ENCODE data around the gene RHOBTB3.
A peak's percentile ranks its signal among the peaks of the same experiment; 100 is the strongest.
"Not testable (repeated sequence)": the region's sequence is repeated elsewhere in the genome, so short reads cannot be mapped to it uniquely, and the experiment has no call there.

RHOBTB3 gene, protein sequence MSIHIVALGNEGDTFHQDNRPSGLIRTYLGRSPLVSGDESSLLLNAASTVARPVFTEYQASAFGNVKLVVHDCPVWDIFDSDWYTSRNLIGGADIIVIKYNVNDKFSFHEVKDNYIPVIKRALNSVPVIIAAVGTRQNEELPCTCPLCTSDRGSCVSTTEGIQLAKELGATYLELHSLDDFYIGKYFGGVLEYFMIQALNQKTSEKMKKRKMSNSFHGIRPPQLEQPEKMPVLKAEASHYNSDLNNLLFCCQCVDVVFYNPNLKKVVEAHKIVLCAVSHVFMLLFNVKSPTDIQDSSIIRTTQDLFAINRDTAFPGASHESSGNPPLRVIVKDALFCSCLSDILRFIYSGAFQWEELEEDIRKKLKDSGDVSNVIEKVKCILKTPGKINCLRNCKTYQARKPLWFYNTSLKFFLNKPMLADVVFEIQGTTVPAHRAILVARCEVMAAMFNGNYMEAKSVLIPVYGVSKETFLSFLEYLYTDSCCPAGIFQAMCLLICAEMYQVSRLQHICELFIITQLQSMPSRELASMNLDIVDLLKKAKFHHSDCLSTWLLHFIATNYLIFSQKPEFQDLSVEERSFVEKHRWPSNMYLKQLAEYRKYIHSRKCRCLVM

DNA sequence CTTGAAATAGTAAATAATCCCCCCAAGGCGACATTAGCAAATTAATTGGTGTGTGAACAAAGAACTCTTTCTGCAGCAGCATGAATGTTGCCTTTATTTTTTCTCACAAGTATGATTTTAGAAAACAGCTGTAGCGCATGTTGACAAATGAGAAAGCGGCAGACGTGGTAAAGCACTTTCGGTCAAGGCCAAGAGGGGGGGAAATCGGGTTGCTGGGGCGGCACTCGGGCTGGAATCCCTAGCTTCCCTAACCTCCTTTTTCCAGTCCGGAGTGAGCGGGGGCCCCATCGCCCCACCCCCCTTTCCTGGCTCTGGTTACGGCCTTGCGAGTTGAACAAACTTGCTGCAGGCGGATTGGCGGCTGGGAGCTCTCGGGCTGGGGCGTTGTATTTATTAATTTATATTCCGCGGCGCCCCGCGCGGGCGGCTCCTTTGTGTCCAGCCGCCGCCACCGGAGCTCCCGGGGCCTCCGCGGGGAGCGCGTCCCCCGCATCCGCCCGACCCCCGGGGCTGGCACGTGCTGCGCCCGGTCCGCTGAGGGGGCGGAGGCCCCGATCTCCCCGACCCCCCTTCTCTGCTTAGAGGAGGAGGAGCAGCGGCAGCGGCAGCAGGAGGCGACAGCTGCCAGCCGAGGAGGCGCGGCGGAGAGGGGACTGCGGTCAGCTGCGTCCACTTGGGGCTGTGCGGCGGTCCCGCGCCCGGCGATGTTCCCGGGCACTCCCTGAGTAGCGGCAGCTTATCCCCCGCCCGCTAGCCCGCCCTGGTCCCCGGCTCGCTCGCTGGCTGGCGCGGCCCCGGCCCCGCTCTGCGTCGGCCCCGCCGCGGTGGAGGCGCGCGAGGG, at the start of gene RHOBTB3:
RHOBTB3 (plus strand) TSS at position 607 of the 841 bp plus-strand sequence. CDS start 347 bp downstream, outside the sequence.
- DNase-seq (ENCODE audit: low spot score) = peak; percentile 69

DNA sequence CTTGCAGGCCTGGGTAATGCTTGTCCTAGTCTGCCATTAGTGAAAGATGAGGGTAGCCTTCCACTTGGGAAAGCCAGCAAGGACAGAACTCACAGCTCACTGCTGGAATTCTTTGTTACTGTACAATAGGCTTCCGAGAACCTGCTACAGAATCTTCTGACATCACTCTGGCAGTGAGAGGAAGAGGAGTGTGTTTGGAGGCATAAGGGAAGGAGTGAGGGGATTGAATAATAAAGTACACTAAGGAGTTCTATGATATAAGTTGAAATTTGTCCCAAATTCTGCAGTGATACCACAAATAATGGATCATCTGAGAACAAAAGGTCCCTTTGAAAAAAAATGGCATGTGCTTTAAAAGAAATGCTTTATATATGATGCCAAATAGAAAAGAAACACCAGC, 48.2 kb upstream of the RHOBTB3 start, which contains the start of gene SPATA9:
SPATA9 (minus strand) TSS at position 101 of the 400 bp plus-strand sequence. CDS start 137 bp downstream, outside the sequence.
- no peak for DNase-seq (ENCODE audit: low spot score)

DNA sequence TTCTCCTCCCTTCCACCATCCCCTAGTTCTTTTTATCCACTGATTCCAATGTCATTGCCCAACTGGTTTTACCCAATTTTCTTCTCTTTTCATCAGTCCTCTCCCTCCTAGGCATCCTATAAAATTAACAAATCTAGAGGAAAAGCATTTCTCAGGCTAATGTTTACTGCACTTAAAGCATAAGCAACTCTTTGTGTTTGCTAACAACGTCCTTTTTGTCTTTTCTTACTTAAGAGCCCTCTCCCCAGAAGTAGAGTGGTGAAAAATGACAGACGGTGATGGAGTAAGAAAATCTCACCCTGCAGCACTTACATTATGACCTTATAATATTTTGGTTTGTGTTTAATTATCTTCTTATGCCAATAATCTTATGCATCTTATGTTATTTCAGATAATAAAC, 46.8 kb upstream of the RHOBTB3 start:
- no peak for DNase-seq (ENCODE audit: low spot score)

DNA sequence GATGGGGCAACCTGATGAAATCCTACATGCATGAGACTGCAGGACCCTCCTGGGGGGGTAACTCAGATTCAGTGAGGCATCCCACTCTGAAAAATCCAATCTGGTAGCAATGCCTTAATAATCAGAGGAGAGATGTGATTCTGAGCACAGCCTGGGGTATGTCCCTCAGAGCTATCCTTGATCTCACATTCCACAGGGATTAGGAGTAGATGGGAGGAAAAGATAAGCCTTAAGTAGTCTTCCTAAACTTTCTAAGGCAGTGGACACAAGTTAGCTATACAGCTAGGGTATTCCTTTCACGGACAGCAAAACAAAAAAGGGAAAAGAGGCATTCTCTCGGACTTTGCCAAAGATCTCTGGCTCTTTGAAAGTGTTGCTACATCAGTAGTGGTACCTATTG, 44.5 kb upstream of the RHOBTB3 start:
- DNase-seq (ENCODE audit: low spot score) = no peak

DNA sequence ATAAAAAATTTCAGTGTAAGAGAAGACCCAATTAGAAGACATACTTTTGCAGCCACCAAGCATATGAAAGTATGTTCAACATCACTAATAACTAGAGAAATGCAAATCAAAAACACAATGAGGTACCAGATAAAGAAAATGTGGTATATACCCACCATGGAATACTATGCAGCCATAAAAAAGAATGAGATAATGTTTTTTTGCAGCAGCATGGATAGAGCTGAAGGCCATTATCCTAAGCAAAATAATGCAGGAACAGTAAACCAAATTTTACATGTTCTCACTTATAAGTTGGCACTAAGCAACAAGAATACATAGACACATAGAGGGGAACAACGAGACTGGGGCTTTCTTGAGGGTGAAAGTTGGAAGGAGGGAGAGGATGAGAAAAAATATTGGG, 41.5 kb upstream of the RHOBTB3 start:
- no peak for DNase-seq (ENCODE audit: low spot score)

DNA sequence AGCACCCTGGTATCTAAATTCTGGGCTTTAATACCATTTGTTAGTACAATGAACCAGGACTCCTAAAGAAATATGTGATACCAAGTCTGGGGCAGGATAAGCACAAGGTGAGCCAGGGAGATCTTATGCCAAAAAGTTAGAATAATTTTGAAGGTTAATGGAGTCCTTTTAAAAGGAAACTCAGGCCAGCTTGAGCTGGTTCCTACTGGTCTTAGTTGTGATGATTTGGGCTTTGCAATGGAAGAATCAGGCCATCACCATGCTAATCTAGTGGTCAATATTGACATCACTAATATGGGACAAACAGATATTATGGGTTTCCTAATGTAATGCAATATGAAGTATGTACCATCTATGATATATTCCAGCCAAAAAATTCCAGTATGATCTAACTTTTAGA, 40.8 kb upstream of the RHOBTB3 start:
- DNase-seq (ENCODE audit: low spot score) = no peak

DNA sequence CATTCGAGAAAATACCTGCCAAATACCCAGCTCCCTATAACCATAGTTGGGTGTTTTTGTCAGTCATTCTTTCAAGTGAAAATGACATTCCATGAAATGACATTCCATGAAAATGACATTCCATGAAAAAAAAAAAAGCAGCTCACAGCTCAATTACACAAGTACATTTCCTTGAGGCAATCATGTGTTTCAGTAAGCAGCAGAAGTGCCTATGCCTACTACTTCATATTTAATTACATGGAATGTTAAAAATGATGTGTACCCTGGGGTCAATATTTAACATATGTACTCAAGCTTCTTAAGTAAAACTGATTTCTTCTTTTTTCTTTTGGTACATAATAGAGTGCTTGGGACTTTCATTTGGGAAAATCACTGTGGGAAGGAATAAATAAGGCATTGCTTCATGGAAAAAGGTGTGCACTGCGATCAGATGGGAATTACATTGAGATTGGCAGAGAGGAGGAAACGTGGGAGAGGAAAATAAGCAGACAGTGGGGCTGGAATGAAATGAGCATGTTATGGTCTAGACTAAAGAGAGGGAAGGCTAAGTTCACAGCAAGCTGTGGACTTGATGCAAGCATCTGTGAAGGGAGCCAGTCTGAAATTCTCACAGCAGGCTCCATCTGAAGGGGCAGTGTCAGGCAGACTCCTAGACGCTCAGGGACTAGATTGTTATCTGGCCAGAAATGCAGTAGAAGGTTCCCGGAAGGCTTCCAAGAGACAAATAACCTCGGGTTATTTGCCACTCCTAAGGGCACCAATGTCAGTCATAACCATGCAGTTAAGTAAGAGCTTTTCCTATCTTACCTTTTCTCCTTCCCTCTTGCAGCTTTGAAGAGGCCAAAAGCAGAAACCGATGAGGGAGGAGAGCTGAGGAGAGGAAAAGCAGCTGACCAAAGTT, 33.1 kb upstream of the RHOBTB3 start:
- no peak for DNase-seq (ENCODE audit: low spot score)

DNA sequence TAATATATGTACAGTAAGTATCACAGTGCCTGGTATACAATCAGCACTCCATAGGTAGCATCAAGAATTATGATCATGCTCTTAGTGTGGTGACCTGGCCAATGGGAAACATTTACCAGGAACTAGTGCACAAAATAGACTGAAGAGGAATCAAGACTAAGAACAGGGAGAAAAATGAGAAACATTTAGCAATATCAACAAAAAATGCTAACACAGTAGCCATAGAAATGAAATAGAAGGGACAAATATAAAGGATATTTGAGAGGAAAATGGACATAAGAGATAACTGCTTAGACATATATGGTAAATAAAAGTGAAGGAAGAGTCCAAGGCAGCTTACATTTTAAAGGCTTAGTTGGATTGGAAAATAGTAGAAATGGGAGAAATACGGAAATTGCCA, 31.8 kb upstream of the RHOBTB3 start:
- DNase-seq (ENCODE audit: low spot score) = no peak

DNA sequence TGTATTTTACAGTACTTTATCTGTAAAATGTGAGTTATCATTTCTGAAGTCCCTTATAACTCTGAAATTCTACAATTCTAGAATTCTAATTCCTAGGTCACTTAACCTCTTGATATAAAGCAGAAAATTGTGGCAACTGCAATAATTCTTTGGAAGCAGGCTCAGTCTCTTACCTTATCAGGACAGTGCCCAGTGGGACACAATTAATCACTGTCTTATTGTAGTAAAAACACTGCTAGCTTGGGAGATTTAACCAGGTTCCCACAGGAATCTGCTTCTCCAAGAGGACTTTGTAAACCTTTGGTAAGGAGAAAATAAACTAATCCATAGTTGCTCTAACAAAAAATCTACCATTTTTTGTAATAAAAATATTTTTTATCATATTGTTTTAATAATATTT, 30.1 kb upstream of the RHOBTB3 start:
- DNase-seq (ENCODE audit: low spot score) = no peak

DNA sequence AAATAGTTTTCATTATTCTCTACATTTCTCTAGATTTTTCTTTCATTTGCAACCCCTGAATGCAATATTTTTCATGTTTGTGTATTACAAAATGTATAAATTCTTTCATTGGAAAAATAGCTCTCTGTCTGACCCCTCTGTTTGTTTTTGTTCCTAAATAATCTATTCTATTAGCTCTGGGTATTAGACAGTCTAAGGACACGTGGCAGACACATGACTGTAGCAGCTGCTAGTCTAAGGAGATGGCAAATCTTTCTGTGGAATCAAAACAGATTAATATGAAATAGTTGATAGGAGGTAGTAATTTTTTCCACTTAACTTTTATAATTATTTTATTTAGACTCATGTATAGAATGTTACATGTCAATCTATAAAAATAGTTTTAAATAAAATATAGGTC, 27.0 kb upstream of the RHOBTB3 start:
- no peak for DNase-seq (ENCODE audit: low spot score)

DNA sequence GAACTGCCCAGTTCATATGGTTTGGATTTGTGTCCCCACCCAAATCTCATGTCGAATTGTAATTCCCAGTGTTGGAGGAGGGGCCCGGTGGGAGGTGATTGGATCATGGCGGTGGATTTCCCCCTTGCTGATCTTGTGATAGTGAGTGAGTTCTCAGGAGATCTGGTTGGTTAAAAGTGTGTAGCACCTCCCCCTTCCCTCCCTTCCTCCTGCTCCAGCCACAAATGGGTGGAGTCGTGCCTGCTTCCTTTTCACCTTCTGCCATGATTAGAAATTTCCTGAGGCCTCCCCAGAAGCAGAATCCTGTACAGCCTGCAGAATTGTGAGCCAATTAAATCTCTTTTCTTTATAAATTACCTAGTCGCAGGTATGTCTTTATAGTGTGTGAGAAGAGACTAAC, 24.9 kb upstream of the RHOBTB3 start:
- not testable (repeated sequence) for DNase-seq (ENCODE audit: low spot score)

DNA sequence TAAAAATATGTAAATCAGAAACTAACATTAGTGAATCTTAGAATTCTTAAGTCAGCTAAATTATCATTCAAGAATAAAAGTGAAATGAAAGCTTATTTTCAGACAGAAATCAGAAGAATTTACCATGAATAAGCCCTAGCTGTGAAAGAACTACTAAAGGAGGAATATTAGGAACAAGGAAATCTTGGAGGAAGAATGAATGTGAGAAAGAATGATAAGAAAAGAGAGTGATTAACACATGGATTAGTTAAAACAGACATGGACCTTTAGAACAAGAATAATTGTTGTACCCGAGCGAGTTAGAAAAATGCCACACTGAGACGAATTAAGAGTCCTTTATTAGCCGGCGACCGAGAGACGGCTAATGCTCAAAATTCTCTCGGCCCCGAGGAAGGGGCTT, 24.1 kb upstream of the RHOBTB3 start:
- DNase-seq (ENCODE audit: low spot score) = no peak

DNA sequence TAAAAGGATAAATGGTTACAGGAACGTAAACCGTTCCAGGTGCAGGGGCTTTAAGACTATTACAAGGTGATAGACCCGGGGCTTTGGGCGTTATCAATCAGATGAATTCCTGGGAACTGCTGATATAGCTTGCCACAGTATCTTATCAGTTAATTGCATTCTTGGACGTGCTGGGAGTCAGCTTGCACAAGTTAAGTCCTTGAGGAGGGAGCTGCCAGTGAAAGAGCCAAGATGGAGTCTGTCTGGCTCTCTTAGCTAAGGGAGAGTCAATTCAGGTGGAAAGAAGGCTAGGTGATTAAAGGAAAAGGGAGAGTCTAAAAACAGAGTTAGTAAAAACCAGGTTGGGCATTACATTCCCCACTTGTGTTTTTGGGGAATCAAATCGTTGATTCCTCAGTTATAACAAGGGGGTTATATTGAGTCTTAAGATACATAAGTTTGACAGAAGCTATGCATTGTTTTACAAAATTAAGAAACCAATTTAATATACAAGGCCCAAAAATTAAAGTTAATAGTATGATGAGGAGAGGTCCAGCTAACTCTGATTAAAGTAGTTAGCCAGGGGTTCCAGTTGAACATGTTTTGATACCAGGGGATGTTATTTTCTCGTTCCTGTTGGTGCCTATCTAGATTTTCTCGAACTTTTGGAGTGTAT, 23.5 kb upstream of the RHOBTB3 start:
- DNase-seq (ENCODE audit: low spot score) = not testable (repeated sequence)

DNA sequence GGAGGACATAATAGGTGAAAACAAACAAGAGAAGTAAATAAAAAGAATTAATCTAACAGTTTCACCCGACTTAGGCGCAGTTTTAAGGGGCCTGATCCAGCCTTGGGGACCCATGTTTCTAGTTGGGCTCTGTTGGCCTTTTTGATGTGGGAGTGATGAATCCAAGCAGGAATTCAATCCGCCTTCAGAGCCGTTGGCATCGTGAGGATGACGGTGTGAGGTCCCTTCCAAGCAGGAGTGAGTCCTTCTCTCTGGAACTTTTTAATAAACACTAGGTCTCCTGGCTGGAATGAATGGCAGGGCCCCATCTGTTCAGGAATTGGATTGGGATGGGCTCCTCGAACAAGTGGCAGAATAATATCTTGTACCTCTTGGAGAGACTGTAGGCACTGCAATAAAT, 22.3 kb upstream of the RHOBTB3 start:
- no peak for DNase-seq (ENCODE audit: low spot score)

DNA sequence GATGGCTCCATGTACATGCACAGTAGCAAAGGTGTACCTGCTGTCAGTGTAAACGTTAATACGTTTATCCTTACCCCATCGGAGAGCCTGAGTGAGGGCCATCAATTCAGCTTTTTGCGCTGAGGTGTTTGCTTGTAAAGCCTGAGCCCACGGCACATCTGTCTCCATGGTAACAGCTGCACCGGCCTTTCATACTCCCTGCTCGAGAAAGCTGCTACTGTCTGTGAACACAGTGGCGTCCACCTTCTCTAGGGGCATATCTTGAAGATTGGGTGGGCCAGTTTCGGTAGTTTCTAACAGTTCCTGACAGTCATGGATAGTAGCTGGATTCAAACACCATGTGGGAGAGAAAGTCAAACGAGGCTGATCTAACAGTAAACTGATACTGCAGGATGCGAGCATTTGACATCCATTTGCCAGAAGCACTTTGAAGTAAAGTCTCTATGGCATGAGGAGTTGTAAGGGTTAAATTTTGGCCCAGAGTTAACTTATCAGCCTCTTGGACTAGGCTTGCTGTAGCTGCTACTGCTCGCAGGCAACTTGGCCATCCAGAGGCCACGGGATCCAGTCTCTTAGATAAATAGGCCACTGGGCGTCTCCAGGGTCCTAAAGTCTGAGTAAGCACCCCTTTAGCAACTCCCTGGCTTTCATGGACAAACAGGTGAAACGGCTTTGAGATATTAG, 21.0 kb upstream of the RHOBTB3 start:
- peak; percentile 21 for DNase-seq (ENCODE audit: low spot score)

DNA sequence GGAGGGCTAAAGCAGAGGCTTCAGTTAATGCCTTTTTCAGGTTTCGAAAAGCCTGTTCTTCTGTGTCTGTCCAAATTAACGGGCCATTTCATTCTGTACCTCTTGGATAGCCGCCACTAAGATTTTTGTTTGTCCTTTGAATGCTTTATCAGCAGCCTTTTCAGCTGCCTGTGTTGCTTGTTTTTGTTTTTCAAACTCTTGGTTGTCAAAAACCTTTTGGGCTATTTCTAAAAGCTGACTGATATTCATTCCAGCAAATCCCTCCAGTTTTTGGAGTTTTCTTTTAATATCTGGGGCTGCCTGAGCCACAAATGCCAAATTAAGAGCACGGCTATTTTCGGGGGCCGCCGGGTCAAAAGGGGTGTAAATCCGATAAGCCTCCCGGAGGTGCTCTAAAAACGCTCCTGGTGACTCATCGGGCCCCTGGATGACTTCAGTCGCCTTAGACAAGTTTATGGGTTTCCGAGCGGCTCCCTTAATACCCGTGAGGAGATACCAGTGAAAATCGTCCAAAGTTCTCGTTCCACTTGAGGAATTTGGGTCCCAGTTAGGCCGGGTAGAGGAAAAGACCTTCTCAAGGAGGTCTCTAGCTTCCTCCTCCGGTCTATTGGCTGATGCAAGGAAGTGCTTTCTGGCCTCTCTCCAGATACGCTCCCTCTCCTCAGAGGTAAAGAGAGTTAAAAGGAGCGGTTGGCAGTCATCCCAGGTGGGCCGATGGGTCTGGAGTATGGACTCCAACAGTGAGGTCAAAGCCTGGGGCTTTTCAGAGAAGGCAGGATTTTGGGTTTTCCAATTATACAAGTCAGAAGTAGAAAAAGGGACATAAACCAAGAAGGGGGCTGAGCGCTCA, 20.3 kb upstream of the RHOBTB3 start:
- not testable (repeated sequence) for DNase-seq (ENCODE audit: low spot score)

DNA sequence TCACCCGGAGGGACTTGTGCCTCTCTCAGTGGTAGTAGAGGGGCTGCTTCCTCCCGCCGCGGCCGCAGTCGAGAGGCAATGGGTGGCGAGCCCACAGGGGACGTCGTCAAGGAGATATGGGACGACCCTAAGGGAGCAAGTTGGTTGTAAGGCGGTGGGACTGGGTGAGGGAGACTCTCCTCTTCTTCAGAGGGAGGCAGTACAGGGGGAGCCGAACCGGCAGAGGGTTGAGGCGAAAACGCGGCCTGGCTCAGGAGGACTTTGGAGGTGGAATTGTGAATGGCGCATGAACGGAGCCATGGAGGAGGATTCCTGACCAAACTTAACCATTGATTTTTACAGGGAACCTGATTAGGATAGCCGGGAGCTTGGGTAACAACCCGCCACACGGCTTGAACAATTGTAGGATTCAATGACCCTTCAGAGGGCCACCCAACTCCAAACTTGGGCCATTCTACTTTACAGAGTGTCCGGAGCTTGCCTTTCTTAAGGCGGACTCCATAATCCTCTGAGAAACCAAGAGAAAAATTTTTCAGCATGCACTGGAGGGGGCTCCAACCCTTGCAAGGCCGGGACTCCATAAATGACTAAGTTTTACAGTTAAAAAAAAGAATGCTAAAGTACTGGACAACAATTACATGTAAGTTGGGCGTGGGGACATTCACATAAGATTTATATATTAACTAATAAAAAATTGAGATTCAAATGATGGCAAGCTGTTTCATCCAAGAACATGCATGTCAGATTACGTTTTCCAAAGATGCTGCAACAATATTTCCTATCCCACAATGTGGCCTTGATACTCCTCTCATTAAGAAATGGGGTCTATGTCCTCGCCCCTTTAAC, 19.4 kb upstream of the RHOBTB3 start:
- no peak for DNase-seq (ENCODE audit: low spot score)

DNA sequence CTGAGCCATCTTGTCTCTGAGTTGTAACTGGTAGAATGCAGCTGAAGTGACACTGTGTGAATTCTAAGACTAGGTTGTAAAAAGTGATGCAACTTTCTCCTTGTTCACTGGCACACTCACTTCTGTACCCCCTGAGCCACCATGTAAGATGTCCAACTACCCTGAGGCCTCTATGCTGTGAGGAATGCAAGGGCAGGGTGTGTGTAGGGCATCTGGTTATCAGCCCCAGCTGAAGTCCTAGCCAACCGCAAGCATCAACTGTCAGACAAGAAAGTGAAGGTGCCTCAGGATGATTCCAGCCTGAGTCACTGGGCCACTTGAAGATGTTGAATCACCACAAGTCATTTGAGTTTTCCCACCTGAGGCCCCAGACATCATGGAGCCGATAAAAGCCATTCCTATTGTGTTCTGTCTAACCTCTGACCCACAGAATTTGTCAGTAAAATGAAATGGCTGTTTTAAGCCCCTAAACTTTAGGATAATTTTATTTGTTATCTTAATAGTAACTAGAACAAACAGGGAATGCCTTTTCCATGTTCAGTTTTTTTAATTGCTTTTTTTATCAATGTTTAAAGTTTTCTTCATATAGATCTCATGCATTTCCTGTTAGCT, 18.7 kb upstream of the RHOBTB3 start:
- DNase-seq (ENCODE audit: low spot score) = peak; percentile 54

Data from hematopoietic multipotent progenitor cell treated with erythropoietin and hydrocortisone succinate and interleukin-3 and kit ligand, for 17 days (in vitro differentiated cells).